SU-DHL-6 (cell line): ENCODE measurements around the gene HGFAC.

ENCODE experiments used
- EZH2phosphoT487 ChIP-seq: fragments of 200-600 bp; sonication (generic), shearing (Covaris generic); conservative IDR thresholded peaks from 2 replicates; pipeline ENCODE4 v1.6.1; 2018; ENCODE audit warnings: mild to moderate bottlenecking, antibody characterized with exemption, low read length, moderate library complexity, mixed read lengths
- TF ChIP-seq, protein P1 (sequence below): fragments of 200-600 bp; sonication (generic); IDR thresholded peaks from one replicate; pipeline ENCODE4 v1.5.1; 2017; ENCODE audit warnings: antibody characterized with exemption, mild to moderate bottlenecking, low read length, moderate library complexity; ENCODE audit not compliant: insufficient read depth, poor library complexity, severe bottlenecking

DNA sequence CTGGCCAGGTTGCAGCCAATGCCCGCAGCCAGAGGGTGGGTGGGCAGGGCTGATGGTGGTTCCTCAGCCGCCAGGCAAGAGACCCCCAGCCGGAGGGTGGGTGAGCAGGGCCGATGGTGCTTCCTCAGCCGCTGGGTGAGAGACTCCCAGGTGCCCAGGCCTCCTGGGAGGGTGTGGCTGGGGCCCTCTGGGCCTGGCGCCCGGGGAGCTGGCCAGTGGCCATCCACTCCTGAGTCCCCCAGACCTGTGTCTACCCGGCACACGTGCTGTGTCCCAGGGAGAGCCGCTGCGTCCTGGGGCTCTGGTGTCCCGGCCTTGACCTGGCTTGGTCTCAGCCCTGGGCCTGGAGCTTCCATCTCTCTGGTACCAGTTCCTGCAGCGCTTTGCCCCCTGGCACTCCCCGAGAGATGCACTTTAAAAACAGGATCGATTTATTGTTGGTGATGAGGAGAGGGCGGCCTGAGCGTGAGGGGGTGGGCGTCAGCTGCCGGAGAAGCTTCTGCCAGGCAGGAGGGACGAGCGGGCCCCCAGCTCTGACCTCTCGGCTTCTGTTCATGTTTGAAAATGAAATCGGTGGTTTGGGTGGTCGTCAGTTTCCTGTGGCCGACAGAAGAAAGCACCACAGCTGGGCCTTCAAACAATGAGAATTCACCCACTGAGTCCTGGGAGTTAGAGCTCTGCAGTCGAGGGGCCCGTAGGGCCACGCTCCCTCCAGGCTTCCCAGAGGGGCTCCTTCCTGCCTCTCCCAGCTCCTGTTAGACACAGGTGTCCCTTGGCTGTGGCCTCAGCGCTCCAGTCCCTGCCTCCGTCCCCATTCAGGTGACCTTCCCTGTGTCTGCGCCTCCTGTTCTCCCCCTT lies 27.8 kb downstream of the HGFAC start:
- TF ChIP-seq, protein P1, sequence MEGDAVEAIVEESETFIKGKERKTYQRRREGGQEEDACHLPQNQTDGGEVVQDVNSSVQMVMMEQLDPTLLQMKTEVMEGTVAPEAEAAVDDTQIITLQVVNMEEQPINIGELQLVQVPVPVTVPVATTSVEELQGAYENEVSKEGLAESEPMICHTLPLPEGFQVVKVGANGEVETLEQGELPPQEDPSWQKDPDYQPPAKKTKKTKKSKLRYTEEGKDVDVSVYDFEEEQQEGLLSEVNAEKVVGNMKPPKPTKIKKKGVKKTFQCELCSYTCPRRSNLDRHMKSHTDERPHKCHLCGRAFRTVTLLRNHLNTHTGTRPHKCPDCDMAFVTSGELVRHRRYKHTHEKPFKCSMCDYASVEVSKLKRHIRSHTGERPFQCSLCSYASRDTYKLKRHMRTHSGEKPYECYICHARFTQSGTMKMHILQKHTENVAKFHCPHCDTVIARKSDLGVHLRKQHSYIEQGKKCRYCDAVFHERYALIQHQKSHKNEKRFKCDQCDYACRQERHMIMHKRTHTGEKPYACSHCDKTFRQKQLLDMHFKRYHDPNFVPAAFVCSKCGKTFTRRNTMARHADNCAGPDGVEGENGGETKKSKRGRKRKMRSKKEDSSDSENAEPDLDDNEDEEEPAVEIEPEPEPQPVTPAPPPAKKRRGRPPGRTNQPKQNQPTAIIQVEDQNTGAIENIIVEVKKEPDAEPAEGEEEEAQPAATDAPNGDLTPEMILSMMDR: no peak
- TF ChIP-seq EZH2phosphoT487: no peak
